Stimulated activated CD4-positive, alpha-beta T cell treated with anti-CD3 and anti-CD28 coated beads, Interleukin-1b, Interleukin-23, amount 100 ng/mL, for 1 hour (primary cell): ENCODE measurements around the gene ZDHHC20.

Source experiments
- DNase-seq, 2 donors: peaks; one replicate each; pipeline ENCODE4 v3.0.0-alpha.2; 2020; ENCODE audit warnings: low read depth in 2 of 2

Gene ZDHHC20

GRCh38 chr13:21361706-21362105 is 97.4 kb downstream of the ZDHHC20 start:
- DNase-seq, result no peak

GRCh38 chr13:21361123-21361522 is 98.0 kb downstream of the ZDHHC20 start:
- DNase-seq, result no peak

GRCh38 chr13:21360463-21360862 is 98.6 kb downstream of the ZDHHC20 start:
- no peak for DNase-seq

GRCh38 chr13:21359855-21360254 is 99.2 kb downstream of the ZDHHC20 start:
- DNase-seq, result no peak

- no peak for DNase-seq
Measured at GRCh38 chr13:21355304-21355703, 103.8 kb downstream of the ZDHHC20 start.

- DNase-seq, result no peak
Measured at GRCh38 chr13:21354721-21355120, 104.4 kb downstream of the ZDHHC20 start.

GRCh38 chr13:21348488-21349120 is 110.5 kb downstream of the ZDHHC20 start:
- DNase-seq, result no peak

- no peak for DNase-seq
Measured at GRCh38 chr13:21347753-21348318, 111.3 kb downstream of the ZDHHC20 start.

GRCh38 chr13:21344662-21345176 is 114.4 kb downstream of the ZDHHC20 start:
- DNase-seq, result no peak

- DNase-seq, result no peak
Measured at GRCh38 chr13:21343659-21344058, 115.4 kb downstream of the ZDHHC20 start.

GRCh38 chr13:21342699-21343442 is 116.2 kb downstream of the ZDHHC20 start:
- DNase-seq, result no peak

- no peak for DNase-seq
Measured at GRCh38 chr13:21341637-21342422, 117.3 kb downstream of the ZDHHC20 start.

GRCh38 chr13:21338639-21339278 is 120.3 kb downstream of the ZDHHC20 start:
- no peak for DNase-seq

- DNase-seq, result no peak
Measured at GRCh38 chr13:21338156-21338555, 120.9 kb downstream of the ZDHHC20 start.

- DNase-seq, result no peak
Measured at GRCh38 chr13:21336609-21337349, 122.3 kb downstream of the ZDHHC20 start.

- no peak for DNase-seq
Measured at GRCh38 chr13:21333186-21333585, 125.9 kb downstream of the ZDHHC20 start.

GRCh38 chr13:21330126-21330861 is 128.8 kb downstream of the ZDHHC20 start:
- DNase-seq, result no peak

GRCh38 chr13:21328836-21329477 is 130.1 kb downstream of the ZDHHC20 start:
- no peak for DNase-seq

GRCh38 chr13:21328201-21328600 is 130.9 kb downstream of the ZDHHC20 start:
- DNase-seq, result no peak
